H1 (cell line): ENCODE results near the gene KRT85. TPM values are rescaled to one million over a fixed set of nuclear protein-coding genes. Genes with fewer than 3 reads are reported as not detected.
A peak's percentile ranks its signal among the peaks of the same experiment; 100 is the strongest.

ENCODE experiments used
- CTCF ChIA-PET: fragments of 300-600 bp; sonication (Branson Sonifier 250); formaldehyde crosslinking; loops from one replicate; lab custom pipeline; 2021; ENCODE audit not compliant: partially characterized antibody; lab: Charles Lee
- POLR2A ChIA-PET: fragments of 300-600 bp; sonication (Branson Sonifier 250); formaldehyde crosslinking; loops from one replicate; lab custom pipeline; 2021; ENCODE audit warnings: inconsistent platforms; ENCODE audit not compliant: partially characterized antibody; lab: Charles Lee
- DNase-seq, 2 experiments: peaks; one replicate each; pipeline versions ENCODE4 v3.0.0 to v3.0.0-alpha.2; 2010 to 2022; ENCODE audit warnings: low spot score in 2 of 2, low read depth in 1 of 2, mixed read lengths in 1 of 2
- FAIRE-seq: peaks from 2 replicates; lab custom pipeline; 2011; peaks lifted over from hg19 to GRCh38; lab: Jason Lieb, UNC
- H2AFZ ChIP-seq: 2 replicates; pipeline ENCODE4 v1.8.1; 2012; ENCODE audit warnings: low read length, inconsistent platforms
- H2AK5ac ChIP-seq: 2 replicates; pipeline ENCODE4 v1.6.1; 2013; ENCODE audit warnings: low read depth, low read length
- H2BK120ac ChIP-seq: replicated peaks from 2 replicates; pipeline ENCODE3; 2013; ENCODE audit warnings: low read depth, low read length, inconsistent platforms
- H2BK12ac ChIP-seq: 2 replicates; pipeline ENCODE4 v1.6.1; 2013; ENCODE audit warnings: low read depth, low read length
- H2BK15ac ChIP-seq: 2 replicates; pipeline ENCODE4 v1.6.1; 2013; ENCODE audit warnings: low read length
- H2BK20ac ChIP-seq: 2 replicates; pipeline ENCODE4 v1.6.1; 2013; ENCODE audit warnings: low read length
- H2BK5ac ChIP-seq: 2 replicates; pipeline ENCODE4 v1.6.1; 2013; ENCODE audit warnings: low read depth, low read length
- H3K14ac ChIP-seq: 2 replicates; pipeline ENCODE4 v1.6.1; 2013; ENCODE audit warnings: inconsistent platforms; ENCODE audit not compliant: insufficient read length
- H3K18ac ChIP-seq: 2 replicates; pipeline ENCODE4 v1.6.1; 2013; ENCODE audit warnings: low read length; ENCODE audit errors: extremely low read depth
- H3K23ac ChIP-seq: 2 replicates; pipeline ENCODE4 v1.6.1; 2013; ENCODE audit warnings: inconsistent platforms; ENCODE audit not compliant: insufficient read length
- H3K23me2 ChIP-seq: 2 replicates; pipeline ENCODE4 v1.6.1; 2013; ENCODE audit warnings: low read depth, low read length
- H3K27ac ChIP-seq: 2 replicates; pipeline ENCODE4 v1.6.1; 2011; ENCODE audit warnings: low read depth, low read length, inconsistent platforms
- H3K27me3 ChIP-seq, 4 experiments: replicated peaks in 1 of 4; 1 replicate in 1 of 4; 2 replicates in 3 of 4; pipeline versions ENCODE4 v1.6.1 to v1.8.1; 2011 to 2013; ENCODE audit warnings: low read length in 3 of 4, mild to moderate bottlenecking in 3 of 4, inconsistent platforms in 2 of 4, mixed read lengths in 2 of 4, moderate library complexity in 1 of 4; ENCODE audit not compliant: control insufficient read depth in 3 of 4, insufficient read depth in 3 of 4; ENCODE audit errors: extremely low read depth in 1 of 4
- H3K36me3 ChIP-seq, 4 experiments: 2 replicates each; pipeline versions ENCODE4 v1.6.1 to v1.8.1; 2011 to 2013; ENCODE audit warnings: mild to moderate bottlenecking in 4 of 4, low read length in 3 of 4, moderate library complexity in 2 of 4, control low read depth in 1 of 4, inconsistent platforms in 1 of 4; ENCODE audit not compliant: insufficient read depth in 4 of 4, control insufficient read depth in 2 of 4
- H3K4ac ChIP-seq: replicated peaks from 2 replicates; pipeline ENCODE3; 2013; ENCODE audit warnings: low read length, low read depth, mixed read lengths, inconsistent platforms; ENCODE audit not compliant: insufficient read length
- H3K4me1 ChIP-seq, 4 experiments: replicated peaks in 1 of 4; 1 replicate in 1 of 4; 2 replicates in 3 of 4; pipeline versions ENCODE4 v1.6.1 to v1.8.1; 2011 to 2013; ENCODE audit warnings: low read length in 3 of 4, inconsistent platforms in 2 of 4, mixed read lengths in 1 of 4; ENCODE audit not compliant: insufficient read depth in 4 of 4, control insufficient read depth in 3 of 4
- H3K4me2 ChIP-seq, 2 experiments: 2 replicates each; pipeline versions ENCODE4 v1.6.1 to v1.8.1; 2011 to 2013; ENCODE audit warnings: low read depth in 2 of 2, low read length in 2 of 2, control low read depth in 1 of 2, inconsistent platforms in 1 of 2, mild to moderate bottlenecking in 1 of 2; ENCODE audit not compliant: insufficient read depth in 1 of 2
- H3K4me3 ChIP-seq, 4 experiments: fragments of 200-600, 300-600 bp in 1 of 4; sonication (generic), shearing (Covaris generic), sonication (Bioruptor Twin) in 1 of 4; 2 replicates each; pipeline versions ENCODE4 v1.5.1 to v1.8.1; 2011 to 2016; ENCODE audit warnings: low read length in 4 of 4, low read depth in 3 of 4, control low read depth in 2 of 4, inconsistent platforms in 2 of 4, mild to moderate bottlenecking in 2 of 4, mixed read lengths in 1 of 4, moderate library complexity in 1 of 4; ENCODE audit not compliant: insufficient read depth in 2 of 4; ENCODE audit errors: extremely low read depth in 1 of 4
- H3K56ac ChIP-seq: replicated peaks from 2 replicates; pipeline ENCODE3; 2013; ENCODE audit warnings: low read depth, mild to moderate bottlenecking, mixed read lengths, low read length, inconsistent platforms; ENCODE audit not compliant: insufficient read length
- H3K79me1 ChIP-seq: 2 replicates; pipeline ENCODE4 v1.6.1; 2013; ENCODE audit warnings: low read depth, low read length, control low read depth
- H3K79me2 ChIP-seq, 2 experiments: 2 replicates each; pipeline versions ENCODE4 v1.6.1 to v1.8.1; 2012 to 2013; ENCODE audit warnings: low read length in 2 of 2, mild to moderate bottlenecking in 2 of 2, inconsistent platforms in 1 of 2; ENCODE audit not compliant: insufficient read depth in 2 of 2, control insufficient read depth in 1 of 2
- H3K9ac ChIP-seq, 4 experiments: replicated peaks in 1 of 4; 1 replicate in 1 of 4; 2 replicates in 3 of 4; pipeline versions ENCODE4 v1.6.1 to v1.8.1; 2011 to 2013; ENCODE audit warnings: low read depth in 3 of 4, low read length in 3 of 4, control low read depth in 2 of 4, mild to moderate bottlenecking in 2 of 4, moderate library complexity in 2 of 4, inconsistent platforms in 1 of 4; ENCODE audit errors: extremely low read depth in 1 of 4
- H3K9me3 ChIP-seq, 2 experiments: 2 replicates each; pipeline versions ENCODE4 v1.6.1 to v1.8.1; 2012 to 2013; ENCODE audit warnings: mild to moderate bottlenecking in 2 of 2, moderate library complexity in 2 of 2, control low read depth in 1 of 2, inconsistent platforms in 1 of 2, low read depth in 1 of 2, low read length in 1 of 2, mixed read lengths in 1 of 2; ENCODE audit not compliant: insufficient read depth in 2 of 2
- H4K20me1 ChIP-seq, 2 experiments: replicated peaks in 1 of 2; 2 replicates each; pipeline versions ENCODE3 to v1.8.1; 2011 to 2013; ENCODE audit warnings: inconsistent platforms in 2 of 2, low read length in 2 of 2, mild to moderate bottlenecking in 1 of 2; ENCODE audit not compliant: insufficient read depth in 2 of 2, control insufficient read depth in 1 of 2
- H4K5ac ChIP-seq: 2 replicates; pipeline ENCODE4 v1.6.1; 2013; ENCODE audit warnings: low read length, low read depth, mixed read lengths, inconsistent platforms; ENCODE audit not compliant: insufficient read length
- H4K8ac ChIP-seq: 2 replicates; pipeline ENCODE4 v1.8.0; 2013; ENCODE audit warnings: mild to moderate bottlenecking, moderate library complexity, low read length, inconsistent platforms; ENCODE audit not compliant: insufficient read depth; ENCODE audit errors: extremely low read depth
- H4K91ac ChIP-seq: replicated peaks from 2 replicates; pipeline ENCODE3; 2013; ENCODE audit warnings: low read length, mixed read lengths, inconsistent platforms; ENCODE audit not compliant: insufficient read length
- BRCA1 ChIP-seq: IDR thresholded peaks from 2 replicates; pipeline ENCODE4 v1.6.1; 2012; ENCODE audit warnings: low read depth, low read length, improper control_type of control experiment
- CHD2 ChIP-seq: IDR thresholded peaks from 2 replicates; pipeline ENCODE4 v1.6.1; 2012; ENCODE audit warnings: low read length, improper control_type of control experiment
- NANOG ChIP-seq: IDR thresholded peaks from 2 replicates; pipeline ENCODE4 v1.6.1; 2011; ENCODE audit warnings: low read length, low read depth, mild to moderate bottlenecking, inconsistent platforms; ENCODE audit not compliant: insufficient read depth, poor library complexity, severe bottlenecking
- POLR2A ChIP-seq, 2 experiments: IDR thresholded peaks; 1 replicate in 1 of 2; 2 replicates in 1 of 2; pipeline ENCODE4 v1.6.1; 2011; ENCODE audit warnings: low read depth in 2 of 2, low read length in 2 of 2, mild to moderate bottlenecking in 2 of 2; ENCODE audit errors: control extremely low read depth in 1 of 2
- RXRA ChIP-seq: IDR thresholded peaks from 2 replicates; pipeline ENCODE4 v1.6.1; 2011; ENCODE audit warnings: low read depth, mild to moderate bottlenecking, low read length, moderate library complexity; ENCODE audit not compliant: insufficient read depth
- SIX5 ChIP-seq: IDR thresholded peaks from 2 replicates; pipeline ENCODE4 v1.6.1; 2011; ENCODE audit warnings: mild to moderate bottlenecking, low read depth, low read length
- SUZ12 ChIP-seq: fragments of 200-600 bp; sonication (generic); IDR thresholded peaks from 2 replicates; pipeline ENCODE4 v1.6.1; 2012; ENCODE audit warnings: mild to moderate bottlenecking, inconsistent platforms, low read length, moderate library complexity, mixed read lengths
- WGBS, 2 experiments: shearing (Covaris generic) in 1 of 2; methylation state at CpG; one replicate each; pipeline versions ENCODE4 v1.1.6 to v1.1.7; 2013 to 2015; ENCODE audit warnings: low lambda C conversion rate in 2 of 2, mixed read lengths in 2 of 2, inconsistent platforms in 1 of 2, low coverage in 1 of 2, missing lambda C conversion rate in 1 of 2; ENCODE audit not compliant: insufficient replicate concordance in 2 of 2, insufficient coverage in 1 of 2, insufficient read length in 1 of 2; ENCODE audit errors: extremely low coverage in 1 of 2, missing lambda C conversion rate in 1 of 2; 5-methylcytosine and 5-hydroxymethylcytosine counted together
- polyA plus RNA-seq, 7 experiments: library from polyadenylated mRNA; depleted of rRNA in 3 of 7; stranded (reverse) in 5 of 7; unstranded in 2 of 7; fragments of >200 nt in 5 of 7; fragments of 200-250 nt in 2 of 7; gene quantifications; 1 replicate in 5 of 7; 2 replicates in 1 of 7; 4 replicates in 1 of 7; pipeline versions ENCODE4 v1.2.1 to v1.2.3, GENCODE V29; 2011 to 2013; ENCODE audit warnings: missing spikeins in 2 of 7, mixed read lengths in 2 of 7
- total RNA-seq: library from RNA; stranded (reverse); fragmentation: NEBNext Ultra II Directional; extraction: Animal tissue kit (Norgen Biotek cat#: 25700); gene quantifications from 2 replicates; pipeline ENCODE4 v1.2.1, GENCODE V29; 2021
- TF ChIP-seq, protein P1 (sequence below): IDR thresholded peaks from 2 replicates; pipeline ENCODE4 v1.6.1; 2012; ENCODE audit warnings: inconsistent platforms

Gene KRT85
- total and polyA plus RNA-seq, 2 of the 8 experiments (the other 6 are each of a cell fraction or from before 2014, with no cell fraction given): not detected

DNA sequence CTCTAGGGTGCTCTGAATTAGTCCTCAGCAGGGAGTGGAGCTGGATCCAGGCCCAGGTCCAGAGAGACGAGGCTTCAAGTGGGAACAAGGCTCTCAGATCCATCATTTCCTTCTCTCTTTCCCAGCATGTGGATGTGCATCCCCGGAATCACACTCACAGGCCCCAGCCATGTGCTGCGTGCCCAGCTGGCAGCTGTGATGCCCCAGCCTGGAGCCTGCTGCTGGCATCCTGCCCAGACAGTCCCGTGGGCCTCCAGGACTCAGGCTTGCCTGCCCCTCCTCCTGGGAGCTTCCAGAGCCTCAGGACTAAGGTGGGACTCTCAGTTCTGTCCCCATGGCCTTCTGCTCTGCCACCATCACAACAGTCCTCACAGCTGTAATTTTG is 24.3 kb upstream of the KRT85 start:
- peaks cover 0 to 7% (median 1%) of the 10 kb centered on the region in 4 experiments; a peak in 2 of 7 replicates for H3K4me1 ChIP-seq
- no peak overlapping the region for H2AK5ac ChIP-seq
- no peaks in the 10 kb centered on the region for H3K79me2 ChIP-seq
- H3K36me3 ChIP-seq: no peaks in the 10 kb centered on the region
- no peak overlapping the region for H3K56ac ChIP-seq
- H3K4ac ChIP-seq: no peak overlapping the region
- H3K23ac ChIP-seq: no peak overlapping the region
- peaks cover 0 to 4% (median 0%) of the 10 kb centered on the region in 4 experiments; a peak in 1 of 7 replicates for H3K27me3 ChIP-seq
- H3K23me2 ChIP-seq: no peaks in the 10 kb centered on the region
- H2AFZ ChIP-seq: no peak overlapping the region
- no peaks in the 10 kb centered on the region; the same call in 1 of the 2 replicates for H3K79me1 ChIP-seq
- no peak overlapping the region for H3K14ac ChIP-seq
- no peak overlapping the region for H3K9ac ChIP-seq
- peak overlapping the region; percentile 23; the same call in 1 of the 2 replicates for H4K8ac ChIP-seq
- no peak overlapping the region for H2BK120ac ChIP-seq
- H4K5ac ChIP-seq: no peak overlapping the region
- H2BK20ac ChIP-seq: no peak overlapping the region
- H4K91ac ChIP-seq: no peak overlapping the region
- DNase-seq (no peak), FAIRE-seq (no peak)
- POLR2A ChIA-PET: no interaction called here
- H2BK15ac ChIP-seq: no peak overlapping the region
- H3K18ac ChIP-seq: no peak overlapping the region
- TF ChIP-seq SUZ12 (no peak), RXRA (no peak), NANOG (no peak), SIX5 (no peak), BRCA1 (no peak), POLR2A (IDR thresholded peaks at IDR 0.05; ENCODE audit: control extremely low read depth in 1 of 2, low read depth in 2 of 2, low read length in 2 of 2) (no peak), CHD2 (no peak)
- TF ChIP-seq, protein P1, sequence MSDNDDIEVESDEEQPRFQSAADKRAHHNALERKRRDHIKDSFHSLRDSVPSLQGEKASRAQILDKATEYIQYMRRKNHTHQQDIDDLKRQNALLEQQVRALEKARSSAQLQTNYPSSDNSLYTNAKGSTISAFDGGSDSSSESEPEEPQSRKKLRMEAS: no peak
- H3K27ac ChIP-seq: no peak overlapping the region
- CTCF ChIA-PET: interaction anchor here (0.6 to 11.3 kb wide), 61 partner anchors 8 to 493 kb away, joined by 3 to 112 read pairs (median 4); partner anchors contain the start of genes KRT5, KRT71 and KRT73
- H3K4me3 ChIP-seq: no peak overlapping the region
- no peak overlapping the region for H3K4me2 ChIP-seq
- WGBS, 2 experiments: 75% methylated on average over 4 of the region's 4 CpGs; no CpG with 5 or more reads in 1 of the 2 experiments
- no peaks in the 10 kb centered on the region for H3K9me3 ChIP-seq
- H4K20me1 ChIP-seq: no peaks in the 10 kb centered on the region
- H2BK12ac ChIP-seq: no peak overlapping the region
- no peak overlapping the region for H2BK5ac ChIP-seq
